HepG2 (cell line): ENCODE data around the gene RHCE. TPM values are rescaled to one million over a fixed set of nuclear protein-coding genes. Genes with fewer than 3 reads are reported as not detected.

ENCODE experiments used
- ATAC-seq: fragments of 200-7000 bp; cut with Tn5 transposase; 3 replicates; pipeline ENCODE4 v1.9.1; 2020; ENCODE audit warnings: mild to moderate bottlenecking, moderate library complexity
- BruUV-seq: library from RNA; stranded (reverse); fragments of 400-500 nt; replicated peaks from 2 replicates; lab custom pipeline; 2021; lab: Mats Ljungman, UMichigan
- CTCF ChIA-PET: fragments of 300-600 bp; formaldehyde crosslinking; extraction: SDS; loops from one replicate; lab custom pipeline; 2021; ENCODE audit warnings: low total read pairs, inconsistent platforms, low intra/inter-chr PET ratio; lab: Yijun Ruan, JAX
- POLR2A ChIA-PET: fragments of 350-600 bp; sonication (Branson Sonifier 250); formaldehyde crosslinking; loops from one replicate; lab custom pipeline; 2020; ENCODE audit warnings: antibody characterized with exemption, inconsistent platforms; lab: Yijun Ruan, JAX
- DNase-seq: peaks from one replicate; pipeline ENCODE4 v3.0.0-alpha.2; 2015; ENCODE audit warnings: low spot score
- FAIRE-seq: peaks from 3 replicates; lab custom pipeline; 2011; peaks lifted over from hg19 to GRCh38; lab: Jason Lieb, UNC
- H2AFZ ChIP-seq: one replicate; pipeline ENCODE4 v1.6.1; 2011; ENCODE audit warnings: low read length, inconsistent platforms
- H3K27ac ChIP-seq: fragments of 300-600 bp; 3 replicates; pipeline ENCODE4 v1.8.0; 2011; ENCODE audit warnings: mixed run types, mild to moderate bottlenecking, mixed read lengths, low read length, inconsistent platforms; ENCODE audit not compliant: insufficient read depth; ENCODE audit errors: extremely low read length
- H3K27me3 ChIP-seq, 2 experiments: fragments of 200-600 bp in 1 of 2; 2 replicates in 1 of 2; 3 replicates in 1 of 2; pipeline versions ENCODE4 v1.6.0 to v1.8.0; 2011; ENCODE audit warnings: low read length in 2 of 2, mild to moderate bottlenecking in 2 of 2, moderate library complexity in 2 of 2, inconsistent platforms in 1 of 2; ENCODE audit not compliant: insufficient read depth in 2 of 2, control insufficient read depth in 1 of 2
- H3K36me3 ChIP-seq, 2 experiments: fragments of 200-600 bp in 1 of 2; replicated peaks in 1 of 2; 2 replicates in 1 of 2; 3 replicates in 1 of 2; pipeline versions ENCODE4 v1.5.1 to v1.8.0; 2011; ENCODE audit warnings: low read length in 2 of 2, inconsistent platforms in 1 of 2; ENCODE audit not compliant: insufficient read depth in 2 of 2, control insufficient read depth in 1 of 2
- H3K4me1 ChIP-seq: 2 replicates; pipeline ENCODE4 v1.5.1; 2012; ENCODE audit warnings: low read length, inconsistent platforms; ENCODE audit not compliant: insufficient read depth
- H3K4me2 ChIP-seq: 2 replicates; pipeline ENCODE4 v1.6.0; 2011; ENCODE audit warnings: low read depth, low read length, inconsistent platforms
- H3K4me3 ChIP-seq, 3 experiments: fragments of 200-600 bp in 1 of 3; sonication (generic), shearing (Covaris generic) in 1 of 3; replicated peaks in 1 of 3; 2 replicates each; pipeline ENCODE4 v1.5.1; 2011 to 2016; ENCODE audit warnings: low read length in 3 of 3, inconsistent platforms in 2 of 3, low read depth in 2 of 3, mild to moderate bottlenecking in 2 of 3, control low read depth in 1 of 3, mixed read lengths in 1 of 3; ENCODE audit not compliant: insufficient read depth in 1 of 3
- H3K79me2 ChIP-seq: one replicate; pipeline ENCODE4 v1.6.1; 2011; ENCODE audit warnings: low read length, inconsistent platforms; ENCODE audit not compliant: insufficient read depth
- H3K9ac ChIP-seq: 2 replicates; pipeline ENCODE4 v1.6.0; 2011; ENCODE audit warnings: mild to moderate bottlenecking, low read depth, low read length, inconsistent platforms; ENCODE audit not compliant: insufficient read depth
- H3K9me3 ChIP-seq: 2 replicates; pipeline ENCODE4 v1.5.1; 2012; ENCODE audit warnings: mild to moderate bottlenecking, low read length
- H4K20me1 ChIP-seq: 2 replicates; pipeline ENCODE4 v1.6.0; 2011; ENCODE audit warnings: inconsistent platforms, mild to moderate bottlenecking, low read length, moderate library complexity; ENCODE audit not compliant: insufficient read depth
- SIX1 ChIP-seq: sonication (generic); formaldehyde crosslinking; IDR thresholded peaks from 2 replicates; pipeline ENCODE4 v1.4.0; 2020; ENCODE audit warnings: missing genetic modification reagents, borderline replicate concordance
- SP2 ChIP-seq: sonication (generic); formaldehyde crosslinking; IDR thresholded peaks from 2 replicates; pipeline ENCODE4 v1.5.1; 2020; ENCODE audit warnings: mild to moderate bottlenecking, missing genetic modification reagents
- ZBTB3 ChIP-seq: sonication (generic); formaldehyde crosslinking; IDR thresholded peaks from 2 replicates; pipeline ENCODE4 v1.4.0; 2020; ENCODE audit warnings: low read depth, mild to moderate bottlenecking, moderate library complexity, missing genetic modification reagents, borderline replicate concordance
- ZNF414 ChIP-seq: sonication (generic); formaldehyde crosslinking; IDR thresholded peaks from 2 replicates; pipeline ENCODE4 v1.5.0; 2020; ENCODE audit warnings: missing genetic modification reagents
- ZNF510 ChIP-seq: sonication (generic); formaldehyde crosslinking; IDR thresholded peaks from 2 replicates; pipeline ENCODE4 v1.4.0; 2020; ENCODE audit warnings: low read depth, mild to moderate bottlenecking, missing genetic modification reagents
- WGBS: methylation state at CpG from one replicate; pipeline ENCODE4 v1.1.6; 2017; ENCODE audit warnings: low lambda C conversion rate; 5-methylcytosine and 5-hydroxymethylcytosine counted together
- in situ Hi-C: cut with HindIII; loops from 2 replicates; pipeline ENCODE4 v1.10.0; 2017; ENCODE audit warnings: low pct_unique_long_range_greater_than_20kb; ENCODE audit not compliant: extremely low pct_ligation_motif_present
- intact Hi-C: fragments of 100-400 bp; cut with micrococcal nuclease; formaldehyde crosslinking; loops from one replicate; pipeline ENCODE4 v1.10.0; 2022; ENCODE audit not compliant: unreplicated experiment
- polyA plus RNA-seq, 8 experiments: library from polyadenylated mRNA; depleted of rRNA in 3 of 8; stranded (reverse) in 7 of 8; unstranded in 1 of 8; fragments of >200 nt; fragmentation: Illumina TruSeq in 4 of 8; extraction: Trizol in 4 of 8; gene quantifications; 2 replicates each; pipeline versions ENCODE4 v1.2.1 to v1.2.3, GENCODE V29; 2011 to 2016; ENCODE audit warnings: low read depth in 4 of 8, missing spikeins in 1 of 8, mixed read lengths in 1 of 8; ENCODE audit not compliant: insufficient read depth in 1 of 8
- total RNA-seq, 5 experiments: library from RNA; depleted of rRNA; stranded (reverse); fragments of >200 nt; fragmentation: Illumina TruSeq; extraction: Trizol; gene quantifications; 2 replicates each; pipeline ENCODE4 v1.2.3, GENCODE V29; 2016; ENCODE audit warnings: low read depth in 1 of 5
- TF ChIP-seq, protein P1 (sequence below): sonication (generic); formaldehyde crosslinking; IDR thresholded peaks from 2 replicates; pipeline ENCODE4 v1.5.0; 2020; ENCODE audit warnings: missing genetic modification reagents, mild to moderate bottlenecking, borderline replicate concordance

Gene RHCE
- total and polyA plus RNA-seq, 2 of the 13 experiments (the other 11 are each of a cell fraction or from before 2014, with no cell fraction given), result 0.30 TPM; not detected in 1

GRCh38 chr1:25450891-25451290 is 30.3 kb upstream of the RHCE start:
- WGBS, result 94% methylated on average over 2 of the region's 2 CpGs
- TF ChIP-seq SIX1 (CRISPR knock-in tag), result no peak
- Histone ChIP-seq H3K36me3 (peaks cover 3 to 19% of the 10 kb centered on the region in 2 experiments; a peak in 4 of 5 replicates), H3K27ac (no peak overlapping the region), H3K4me1 (no peaks in the 10 kb centered on the region), H3K79me2 (peaks cover 2% of the 10 kb centered on the region), H3K9ac (no peak overlapping the region), H3K9me3 (no peaks in the 10 kb centered on the region), H2AFZ (no peak overlapping the region), H3K4me3 (no peak overlapping the region), H3K27me3 (no peaks in the 10 kb centered on the region), H3K4me2 (no peak overlapping the region), H4K20me1 (no peaks in the 10 kb centered on the region)
- in situ Hi-C loops (no loop called here), intact Hi-C loops (no loop called here)
- no TSS peak for BruUV-seq
- ChIA-PET CTCF (no interaction called here), POLR2A (no interaction called here)
- no peak for FAIRE-seq
- no peak for DNase-seq
- no peak for ATAC-seq

DNA sequence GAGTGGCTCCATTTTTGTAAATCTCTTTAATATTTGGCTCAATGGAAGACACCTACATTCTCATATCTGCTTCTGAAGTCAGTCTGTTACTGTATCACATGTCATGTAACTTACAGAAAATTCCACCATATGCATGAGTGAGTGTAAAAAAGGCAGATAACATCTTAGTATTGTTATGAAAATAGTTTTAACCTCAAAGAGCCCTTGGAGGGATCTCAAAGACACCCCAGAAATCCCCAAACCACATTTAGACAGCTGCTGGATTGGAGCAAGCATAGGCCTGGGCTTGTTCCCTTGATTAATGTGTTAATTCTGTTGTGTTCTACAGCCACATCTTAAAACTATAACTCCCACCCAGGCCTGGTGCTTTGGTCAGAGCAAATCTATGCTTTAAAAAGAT is 26.9 kb upstream of the RHCE start:
- intact Hi-C loops (no loop called here), in situ Hi-C loops (no loop called here)
- H3K4me2 ChIP-seq, result no peak overlapping the region
- no peak overlapping the region for H3K9ac ChIP-seq
- H2AFZ ChIP-seq, result no peak overlapping the region
- H3K4me1 ChIP-seq, result no peaks in the 10 kb centered on the region
- no peaks in the 10 kb centered on the region for H3K27me3 ChIP-seq
- no peak for ATAC-seq
- TSS peak; percentile 19 for BruUV-seq
- peaks cover 11% of the 10 kb centered on the region for H3K79me2 ChIP-seq
- no peak overlapping the region for H3K27ac ChIP-seq
- H3K9me3 ChIP-seq, result no peaks in the 10 kb centered on the region
- H3K4me3 ChIP-seq, result no peak overlapping the region
- TF ChIP-seq, protein P1, sequence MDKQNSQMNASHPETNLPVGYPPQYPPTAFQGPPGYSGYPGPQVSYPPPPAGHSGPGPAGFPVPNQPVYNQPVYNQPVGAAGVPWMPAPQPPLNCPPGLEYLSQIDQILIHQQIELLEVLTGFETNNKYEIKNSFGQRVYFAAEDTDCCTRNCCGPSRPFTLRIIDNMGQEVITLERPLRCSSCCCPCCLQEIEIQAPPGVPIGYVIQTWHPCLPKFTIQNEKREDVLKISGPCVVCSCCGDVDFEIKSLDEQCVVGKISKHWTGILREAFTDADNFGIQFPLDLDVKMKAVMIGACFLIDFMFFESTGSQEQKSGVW, result no peak
- TF ChIP-seq ZBTB3, result no peak
- no peak for TF ChIP-seq ZNF414 (CRISPR knock-in tag)
- TF ChIP-seq ZNF510, result no peak
- no peak for TF ChIP-seq SP2 (CRISPR knock-in tag)
- TF ChIP-seq, all 625 proteins: peak for 0
- DNase-seq, result no peak
- no peak for FAIRE-seq
- Histone ChIP-seq H3K36me3 (peaks cover 1 to 17% of the 10 kb centered on the region in 2 experiments; a peak in 3 of 5 replicates), H4K20me1 (no peaks in the 10 kb centered on the region)
- CTCF ChIA-PET, result no interaction called here
- POLR2A ChIA-PET, result no interaction called here
